Activated naive CD8-positive, alpha-beta T cell treated with anti-CD3 and anti-CD28 coated beads for 36 hours (primary cell): ENCODE data around the gene SGK1. TPM values are rescaled to one million over a fixed set of nuclear protein-coding genes. Genes with fewer than 3 reads are reported as not detected.
"Not testable (repeated sequence)": the region's sequence is repeated elsewhere in the genome, so short reads cannot be mapped to it uniquely, and the experiment has no call there.

ENCODE experiments used
- DNase-seq: peaks from one replicate; pipeline ENCODE4 v3.0.0; 2021
- H3K27ac Mint-ChIP-seq: one replicate; pipeline ENCODE4 v1.8.0; 2022; ENCODE audit warnings: mild to moderate bottlenecking, moderate library complexity, mixed read lengths
- H3K27me3 Mint-ChIP-seq: one replicate; pipeline ENCODE4 v1.8.0; 2022; ENCODE audit warnings: mild to moderate bottlenecking, mixed read lengths
- H3K36me3 Mint-ChIP-seq: one replicate; pipeline ENCODE4 v1.8.0; 2021; ENCODE audit warnings: mild to moderate bottlenecking, mixed read lengths
- H3K4me1 Mint-ChIP-seq: one replicate; pipeline ENCODE4 v1.8.0; 2021; ENCODE audit warnings: mixed read lengths
- H3K4me3 Mint-ChIP-seq: one replicate; pipeline ENCODE4 v1.8.0; 2022; ENCODE audit warnings: mild to moderate bottlenecking, moderate library complexity, mixed read lengths
- H3K9me3 Mint-ChIP-seq: one replicate; pipeline ENCODE4 v1.8.0; 2022; ENCODE audit warnings: mixed read lengths
- total RNA-seq, 2 experiments: library from RNA; stranded (reverse); gene quantifications; one replicate each; pipeline ENCODE4 v1.2.3, GENCODE V29; 2021

SGK1 gene
- total RNA-seq, 2 experiments from 2014 or later = 129 to 141 TPM

DNA sequence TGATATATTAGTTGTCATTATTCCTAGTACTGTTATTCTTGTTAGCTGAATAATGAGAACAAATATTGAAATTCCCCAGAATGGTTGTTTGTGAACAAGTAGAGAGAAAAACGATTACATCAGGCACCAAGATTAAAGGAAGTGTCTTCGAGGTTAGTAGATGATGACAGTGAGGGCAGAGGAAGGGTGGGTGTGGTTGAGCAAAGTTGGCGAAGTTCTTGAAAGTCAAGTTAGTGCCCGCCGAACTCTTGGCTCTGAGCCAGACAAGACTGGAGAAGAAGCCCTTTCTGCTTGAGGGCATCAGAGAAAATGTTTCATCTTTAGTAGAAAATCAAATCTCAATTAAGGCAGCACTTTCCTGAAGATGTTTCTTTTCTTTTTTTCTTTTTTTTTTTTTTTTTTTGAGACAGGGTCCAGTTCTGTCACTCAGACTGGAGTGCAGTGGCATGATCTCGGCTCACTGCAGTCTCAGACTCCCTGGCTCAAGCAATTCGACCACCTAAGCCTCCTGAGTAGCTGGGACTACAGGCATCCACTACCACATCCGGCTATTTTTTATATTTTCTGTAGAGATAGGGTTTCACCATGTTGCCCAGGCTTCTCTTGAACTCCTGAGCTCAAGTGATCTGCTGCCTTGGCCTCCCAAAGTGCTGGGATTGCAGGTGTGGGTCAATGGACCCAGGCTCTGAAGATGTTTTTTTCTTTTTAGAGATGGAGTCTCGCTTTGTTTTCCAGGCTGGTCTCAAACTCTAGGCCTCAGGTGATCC lies 77.1 kb downstream of the SGK1 start:
- DNase-seq = peak; percentile 70
- peaks cover 59% of the 10 kb centered on the region for H3K4me1 Mint-ChIP-seq
- peak overlapping the region; percentile 98 for H3K27ac Mint-ChIP-seq
- H3K9me3 Mint-ChIP-seq = peaks cover 11% of the 10 kb centered on the region
- H3K27me3 Mint-ChIP-seq = no peaks in the 10 kb centered on the region
- H3K36me3 Mint-ChIP-seq = peaks cover 23% of the 10 kb centered on the region
- peak overlapping the region; percentile 50 for H3K4me3 Mint-ChIP-seq

DNA sequence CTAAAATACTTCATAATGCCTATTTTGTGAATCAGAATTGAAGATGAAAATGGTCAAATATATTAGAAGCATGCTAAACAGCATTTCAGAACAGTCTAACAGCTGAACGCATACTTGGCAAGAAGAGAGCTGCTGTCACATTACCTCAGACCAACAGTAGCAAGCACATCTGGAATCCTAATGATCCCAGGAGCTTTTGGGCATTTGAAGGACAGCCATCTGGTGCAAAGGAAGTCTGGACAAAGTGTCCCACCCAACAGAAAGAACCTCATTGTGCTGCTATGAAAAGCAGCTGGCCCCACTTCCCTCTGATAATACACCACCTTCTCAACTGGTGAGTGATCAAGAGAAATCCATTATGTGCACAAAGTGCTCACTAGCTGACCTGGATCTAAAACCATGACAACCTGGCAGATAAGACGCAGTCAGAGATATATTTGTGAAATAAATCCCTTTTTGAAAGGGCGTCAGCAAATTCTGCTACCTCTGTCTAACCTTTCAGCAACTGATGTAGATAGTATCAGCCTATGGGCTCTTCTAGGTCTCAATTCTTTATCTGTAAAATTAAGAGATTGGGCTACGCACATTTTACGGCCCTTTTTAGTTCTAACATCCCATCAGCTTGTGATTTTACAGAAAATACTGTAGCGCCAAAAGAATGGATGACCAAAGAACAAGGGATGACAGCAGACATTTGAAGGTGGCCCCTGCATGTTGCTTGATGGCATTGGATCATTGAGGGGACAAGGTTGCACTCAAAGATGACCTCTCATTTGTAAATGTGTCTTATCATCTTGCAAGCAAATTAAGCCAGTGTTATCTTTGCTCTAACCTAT lies 78.7 kb downstream of the SGK1 start:
- Mint-ChIP-seq H3K27ac (peak overlapping the region; percentile 98), H3K4me3 (no peak overlapping the region), H3K36me3 (peaks cover 15% of the 10 kb centered on the region), H3K27me3 (no peaks in the 10 kb centered on the region), H3K9me3 (peaks cover 10% of the 10 kb centered on the region), H3K4me1 (peaks cover 53% of the 10 kb centered on the region)
- no peak for DNase-seq

DNA sequence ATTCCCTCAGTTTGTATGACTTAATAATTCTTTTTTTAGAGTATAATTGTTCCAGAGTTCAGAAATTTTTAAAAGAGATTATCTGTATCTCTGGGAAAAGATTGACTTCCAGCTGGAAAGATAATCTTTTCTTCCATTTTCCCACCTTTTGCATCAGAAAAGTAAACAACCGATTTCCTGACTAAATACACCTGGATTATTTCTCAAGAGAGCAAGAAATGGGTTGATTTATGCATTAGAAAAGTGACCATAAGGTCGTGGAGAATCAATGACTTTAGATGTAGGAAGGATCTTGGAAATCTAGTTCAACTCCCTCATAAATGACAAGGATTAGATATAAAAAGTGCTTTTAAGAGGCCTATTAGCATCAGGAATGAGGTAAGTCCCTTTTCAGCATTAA lies 79.9 kb downstream of the SGK1 start:
- peak overlapping the region; percentile 98 for H3K27ac Mint-ChIP-seq
- DNase-seq = no peak
- H3K36me3 Mint-ChIP-seq = peaks cover 20% of the 10 kb centered on the region
- no peak overlapping the region for H3K4me3 Mint-ChIP-seq
- H3K27me3 Mint-ChIP-seq = no peaks in the 10 kb centered on the region
- peaks cover 57% of the 10 kb centered on the region for H3K4me1 Mint-ChIP-seq
- peaks cover 10% of the 10 kb centered on the region for H3K9me3 Mint-ChIP-seq

DNA sequence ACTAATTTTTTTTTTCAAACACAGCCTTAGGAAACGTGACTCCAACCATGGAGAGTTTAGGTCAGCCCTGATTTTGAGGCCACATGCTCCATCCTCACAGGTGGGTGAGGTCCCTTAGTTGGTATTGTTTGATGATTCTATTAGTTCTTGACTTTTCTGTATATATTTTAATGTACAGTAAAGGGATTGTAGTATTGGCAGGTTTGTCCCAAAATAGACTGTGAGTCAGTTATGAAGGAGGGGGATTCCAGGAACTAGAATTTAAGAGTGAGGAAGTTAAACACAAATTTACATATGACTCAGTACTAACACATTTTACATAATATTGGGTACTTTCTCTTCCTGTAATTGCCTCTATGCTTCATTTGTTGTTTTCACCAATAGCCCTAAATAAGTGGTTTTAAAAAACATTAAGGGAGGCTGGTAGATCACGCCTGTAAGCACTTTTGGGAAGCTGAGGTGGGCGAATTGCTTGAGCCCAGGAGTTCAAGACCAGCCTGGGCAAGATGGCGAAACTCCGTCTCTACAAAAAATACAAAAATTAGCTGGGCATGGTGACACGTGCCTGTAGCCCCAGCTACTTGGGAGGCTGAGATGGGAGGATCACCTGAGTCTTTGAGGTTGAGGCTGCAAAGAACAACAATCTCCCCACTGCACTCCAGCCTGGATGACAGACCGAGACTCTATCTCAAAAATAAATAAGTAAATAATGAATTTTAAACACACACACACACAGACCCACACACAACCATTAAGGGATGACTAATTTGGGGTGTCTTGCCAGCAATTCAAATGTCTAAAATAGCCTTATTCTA lies 81.8 kb downstream of the SGK1 start:
- DNase-seq = peak; percentile 6

DNA sequence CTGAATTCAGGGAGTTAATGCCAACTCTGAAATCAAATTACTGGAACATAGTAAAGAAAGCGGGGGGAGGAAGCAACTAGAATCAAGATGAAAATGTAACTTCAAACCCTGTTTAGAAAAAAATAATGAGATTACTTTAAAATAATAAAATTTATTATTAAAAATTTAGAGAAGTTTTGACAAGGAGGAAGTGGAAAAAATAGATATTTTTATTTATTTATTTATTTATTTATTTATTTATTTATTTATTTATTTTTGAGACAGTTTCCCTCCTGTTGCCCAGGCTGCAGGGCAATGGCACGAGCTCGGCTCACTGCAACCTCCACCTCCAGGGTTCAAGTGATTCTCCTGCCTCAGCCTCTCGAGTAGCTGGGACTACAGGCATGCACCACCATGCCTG lies 82.6 kb downstream of the SGK1 start:
- H3K36me3 Mint-ChIP-seq = peaks cover 19% of the 10 kb centered on the region
- not testable (repeated sequence) for H3K4me3 Mint-ChIP-seq, H3K27me3 Mint-ChIP-seq, DNase-seq, H3K9me3 Mint-ChIP-seq
- H3K4me1 Mint-ChIP-seq = peaks cover 48% of the 10 kb centered on the region
- peak overlapping the region; percentile 97 for H3K27ac Mint-ChIP-seq

More for the DNA sequence above, 81.8 kb downstream of the SGK1 start:
- Mint-ChIP-seq H3K27me3 (no peaks in the 10 kb centered on the region), H3K4me3 (peak overlapping the region; percentile 52), H3K27ac (peak overlapping the region; percentile 97), H3K4me1 (peaks cover 52% of the 10 kb centered on the region), H3K36me3 (peaks cover 19% of the 10 kb centered on the region), H3K9me3 (peaks cover 8% of the 10 kb centered on the region)

DNA sequence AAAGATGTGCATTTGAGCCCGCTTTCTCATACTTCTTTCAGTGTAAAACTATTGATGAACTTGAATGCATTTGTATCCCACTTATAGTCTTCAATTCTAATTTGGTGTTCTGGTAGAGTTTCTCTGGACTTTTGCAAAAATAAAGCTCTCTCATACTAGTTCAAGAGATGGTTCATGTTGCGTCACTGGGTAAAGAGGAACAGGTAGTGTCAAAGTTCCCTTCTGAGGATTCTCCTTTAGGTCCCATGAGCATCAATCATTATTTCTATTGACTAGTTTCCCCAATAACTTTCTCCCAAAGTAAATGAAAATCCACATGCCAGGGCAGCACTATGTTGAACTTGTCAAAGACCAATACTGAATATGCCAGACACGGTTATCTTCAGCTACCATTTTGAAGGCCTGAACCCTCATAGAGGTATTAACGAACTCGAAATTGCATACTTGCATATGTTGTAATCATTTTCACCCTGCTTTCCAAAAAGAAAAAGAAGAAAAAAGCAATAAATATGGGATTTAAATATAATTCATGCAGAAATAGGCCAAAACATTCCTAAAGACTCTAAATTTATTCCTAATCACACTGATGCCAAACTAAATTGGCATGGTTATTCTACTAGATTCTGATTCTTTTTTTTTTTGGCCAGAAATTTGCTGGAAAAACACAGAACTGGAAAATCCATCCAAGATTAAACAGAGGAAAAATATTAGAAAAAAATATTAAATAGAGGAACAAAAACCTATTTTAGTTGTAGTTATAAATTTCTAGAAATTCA lies 84.5 kb downstream of the SGK1 start:
- H3K4me3 Mint-ChIP-seq = no peak overlapping the region
- DNase-seq = no peak
- peaks cover 13% of the 10 kb centered on the region for H3K36me3 Mint-ChIP-seq
- peaks cover 37% of the 10 kb centered on the region for H3K4me1 Mint-ChIP-seq
- H3K27ac Mint-ChIP-seq = no peak overlapping the region
- H3K9me3 Mint-ChIP-seq = peaks cover 6% of the 10 kb centered on the region
- no peaks in the 10 kb centered on the region for H3K27me3 Mint-ChIP-seq

DNA sequence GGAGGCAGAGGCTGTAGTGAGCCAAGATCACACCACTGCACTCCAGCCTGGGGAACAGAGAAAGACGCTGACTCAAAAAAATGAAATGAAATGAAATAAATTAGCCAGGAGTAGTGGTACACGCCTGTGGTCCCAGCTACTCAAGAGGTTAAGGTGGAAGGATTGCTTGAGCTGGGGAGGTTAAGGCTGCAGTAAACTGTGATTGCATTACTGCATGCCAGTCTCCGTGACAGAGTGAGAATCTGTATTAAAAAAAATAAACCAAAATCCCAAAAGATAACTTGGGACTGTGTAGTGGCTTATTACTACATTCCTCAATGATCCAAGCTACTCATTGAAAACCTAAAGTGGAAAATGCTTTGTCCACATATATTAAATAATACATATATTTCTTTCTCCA lies 87.0 kb downstream of the SGK1 start:
- DNase-seq = no peak
- peaks cover 10% of the 10 kb centered on the region for H3K36me3 Mint-ChIP-seq
- peaks cover 26% of the 10 kb centered on the region for H3K4me1 Mint-ChIP-seq
- H3K27ac Mint-ChIP-seq = no peak overlapping the region
- H3K9me3 Mint-ChIP-seq = no peaks in the 10 kb centered on the region
- H3K4me3 Mint-ChIP-seq = no peak overlapping the region
- no peaks in the 10 kb centered on the region for H3K27me3 Mint-ChIP-seq

DNA sequence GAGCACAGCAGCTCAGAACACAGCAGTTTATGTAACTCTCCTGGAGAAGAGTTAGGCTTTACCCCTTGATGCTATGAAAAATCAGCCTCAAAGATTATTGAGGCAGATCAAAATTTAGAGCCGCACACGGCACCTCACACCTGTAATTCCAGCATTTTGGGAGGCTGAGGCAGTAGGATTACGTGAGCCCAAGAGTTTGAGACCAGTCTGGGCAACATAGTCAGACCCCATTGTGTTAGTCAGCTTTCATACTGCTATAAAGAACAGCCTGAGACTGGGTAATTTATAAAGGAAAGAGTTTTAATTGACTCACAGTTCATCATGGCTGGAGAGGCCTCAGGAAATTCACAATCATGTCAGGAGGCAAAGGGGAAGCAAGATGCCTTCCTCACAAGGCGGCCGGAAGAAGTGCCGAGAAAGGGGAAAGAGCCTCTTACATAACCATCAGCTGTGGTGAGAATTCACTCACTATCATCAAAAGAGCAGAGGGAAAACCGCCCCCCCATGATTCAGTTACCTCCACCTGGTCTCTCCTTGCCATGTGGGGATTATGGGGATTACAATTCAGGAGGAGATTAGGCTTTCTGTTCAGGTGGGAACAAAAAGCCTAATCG lies 87.7 kb downstream of the SGK1 start:
- H3K9me3 Mint-ChIP-seq = no peaks in the 10 kb centered on the region
- peaks cover 23% of the 10 kb centered on the region for H3K4me1 Mint-ChIP-seq
- no peaks in the 10 kb centered on the region for H3K27me3 Mint-ChIP-seq
- H3K4me3 Mint-ChIP-seq = peak overlapping the region; percentile 63
- peaks cover 10% of the 10 kb centered on the region for H3K36me3 Mint-ChIP-seq
- no peak for DNase-seq
- peak overlapping the region; percentile 76 for H3K27ac Mint-ChIP-seq

DNA sequence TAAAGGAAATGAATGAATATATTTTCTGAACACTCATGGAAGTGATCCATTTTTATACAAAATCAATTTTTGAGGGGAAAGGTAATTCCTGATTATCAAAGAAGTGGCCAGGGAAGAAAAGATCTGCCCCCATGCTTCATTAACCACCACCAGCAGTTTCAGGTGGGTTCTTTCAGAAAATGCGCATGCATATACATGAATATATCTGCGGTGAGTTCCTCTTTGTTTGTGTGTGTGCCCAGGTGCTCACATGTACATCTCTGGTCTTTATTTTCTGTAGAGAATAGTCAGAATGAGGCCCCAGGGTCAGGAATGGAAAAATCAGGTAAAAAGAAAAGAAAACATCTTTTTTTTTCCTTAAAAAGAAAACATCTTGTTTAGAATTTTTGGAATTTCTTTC lies 88.4 kb downstream of the SGK1 start:
- no peak for DNase-seq
- Mint-ChIP-seq H3K9me3 (no peaks in the 10 kb centered on the region), H3K36me3 (peaks cover 10% of the 10 kb centered on the region), H3K4me3 (no peak overlapping the region), H3K27ac (no peak overlapping the region), H3K4me1 (peaks cover 17% of the 10 kb centered on the region), H3K27me3 (no peaks in the 10 kb centered on the region)

DNA sequence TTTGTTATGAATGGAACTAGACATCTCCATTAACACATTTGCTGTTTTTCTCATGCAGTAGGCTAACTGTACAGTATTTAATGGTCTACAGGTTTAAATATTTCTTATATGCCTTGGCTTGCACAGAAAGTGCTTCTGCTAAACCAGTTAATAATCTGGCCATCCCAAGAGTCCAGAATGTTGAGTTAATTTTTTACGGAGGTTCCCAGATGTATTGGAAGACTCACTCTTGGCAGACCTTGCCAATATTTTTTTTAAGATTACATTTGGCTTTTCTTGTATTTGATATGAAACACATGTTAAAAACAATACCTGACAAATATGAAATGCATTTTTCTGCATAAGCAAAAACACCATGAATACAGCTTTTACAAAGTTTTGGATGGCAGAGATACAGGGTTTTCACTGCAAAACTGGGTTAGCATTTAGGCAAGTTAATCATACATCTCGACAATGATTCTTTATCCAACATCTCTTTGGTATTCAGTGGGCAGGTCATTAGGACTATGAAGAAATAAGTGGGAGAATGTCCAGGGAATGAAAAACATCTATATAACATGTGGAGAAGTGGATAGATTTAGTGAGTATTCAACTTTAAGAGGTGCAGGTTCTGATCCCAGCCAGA lies 94.0 kb downstream of the SGK1 start:
- peaks cover 1% of the 10 kb centered on the region for H3K4me1 Mint-ChIP-seq
- DNase-seq = no peak
- H3K27me3 Mint-ChIP-seq = no peaks in the 10 kb centered on the region
- peaks cover 3% of the 10 kb centered on the region for H3K36me3 Mint-ChIP-seq
- H3K4me3 Mint-ChIP-seq = no peak overlapping the region
- H3K27ac Mint-ChIP-seq = no peak overlapping the region
- no peaks in the 10 kb centered on the region for H3K9me3 Mint-ChIP-seq

DNA sequence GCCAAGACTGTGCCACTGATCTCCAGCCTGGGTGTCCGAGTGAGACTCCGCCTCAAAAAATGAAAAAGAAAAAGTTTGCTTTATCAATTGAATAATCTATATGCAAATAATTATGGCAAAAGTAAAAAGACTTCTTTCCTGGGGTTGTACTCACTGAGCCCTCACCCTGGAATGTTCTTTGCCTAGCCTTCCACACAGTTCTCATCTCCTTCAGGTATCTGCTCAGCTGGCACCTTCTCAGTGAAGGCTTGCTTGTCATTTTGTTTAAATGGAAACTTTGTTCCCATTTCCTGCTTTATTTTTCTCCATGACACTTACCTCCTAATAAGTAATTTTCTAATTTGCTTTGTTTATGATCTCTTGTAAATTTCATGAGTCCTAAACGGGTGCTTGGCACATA lies 96.7 kb downstream of the SGK1 start:
- no peak for DNase-seq
- H3K4me1 Mint-ChIP-seq = peaks cover 15% of the 10 kb centered on the region
- H3K27ac Mint-ChIP-seq = no peak overlapping the region
- no peak overlapping the region for H3K4me3 Mint-ChIP-seq
- peaks cover 3% of the 10 kb centered on the region for H3K9me3 Mint-ChIP-seq
- no peaks in the 10 kb centered on the region for H3K27me3 Mint-ChIP-seq
- peaks cover 13% of the 10 kb centered on the region for H3K36me3 Mint-ChIP-seq

DNA sequence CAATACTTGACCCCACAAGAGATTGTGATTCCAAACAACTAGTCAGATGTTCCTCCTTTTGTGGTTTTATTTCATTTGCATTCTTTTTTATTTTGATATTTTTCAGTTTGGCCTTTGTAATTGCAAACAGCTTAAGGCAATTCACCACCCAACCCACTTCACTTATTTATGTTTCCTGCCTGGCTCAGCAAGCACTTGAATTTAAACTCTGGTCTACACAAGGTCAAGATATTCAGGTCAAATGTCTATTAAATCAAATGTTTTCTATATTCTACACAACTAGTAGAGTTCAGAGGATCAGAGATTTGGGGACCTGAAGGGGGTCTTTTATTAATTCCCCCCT lies 100.1 kb downstream of the SGK1 start:
- Mint-ChIP-seq H3K27me3 (no peaks in the 10 kb centered on the region), H3K36me3 (peaks cover 15% of the 10 kb centered on the region), H3K9me3 (peaks cover 3% of the 10 kb centered on the region), H3K4me1 (peaks cover 16% of the 10 kb centered on the region), H3K4me3 (no peak overlapping the region), H3K27ac (no peak overlapping the region)
- no peak for DNase-seq

DNA sequence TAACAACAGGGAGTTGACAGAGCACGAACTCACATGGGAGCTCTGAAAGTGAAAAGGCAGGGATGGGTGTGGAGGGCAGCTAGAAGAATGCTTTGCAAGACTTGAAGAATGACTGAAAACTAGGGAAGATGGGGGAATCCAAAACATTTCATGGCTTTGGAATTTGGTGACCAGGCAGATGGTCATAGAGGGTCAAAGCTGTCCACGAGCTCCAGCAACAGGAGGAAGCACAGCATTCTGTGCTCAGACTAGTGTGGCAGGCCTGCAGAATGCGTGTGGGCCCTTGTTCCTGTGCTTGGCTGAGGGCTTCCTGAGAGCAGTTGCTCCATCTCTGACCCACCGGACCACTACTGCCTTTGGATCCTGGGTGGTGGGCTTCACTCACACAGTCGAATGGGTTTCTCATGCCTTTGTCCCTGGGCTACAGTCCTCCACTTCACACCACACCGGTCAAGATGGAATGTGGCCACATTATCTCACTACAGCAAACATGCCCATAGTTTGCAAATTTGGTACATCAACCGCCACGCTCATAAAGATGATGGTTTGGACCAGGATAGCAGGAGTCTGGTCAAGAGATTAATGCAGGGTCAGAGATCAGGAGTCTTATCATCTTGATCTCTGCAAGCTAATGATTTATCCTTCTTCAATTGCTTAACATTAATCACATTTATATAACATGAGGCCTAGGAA lies 100.7 kb downstream of the SGK1 start:
- Mint-ChIP-seq H3K27ac (no peak overlapping the region), H3K9me3 (peaks cover 3% of the 10 kb centered on the region), H3K36me3 (peaks cover 15% of the 10 kb centered on the region), H3K27me3 (no peaks in the 10 kb centered on the region), H3K4me3 (no peak overlapping the region), H3K4me1 (peaks cover 16% of the 10 kb centered on the region)
- no peak for DNase-seq
